GM18909 (cell line): Measurements from ENCODE around the gene PHLDB1.
"Not testable (repeated sequence)": the region's sequence is repeated elsewhere in the genome, so short reads cannot be mapped to it uniquely, and the experiment has no call there.

Experiments
- ATAC-seq: cut with Tn5 transposase; IDR thresholded peaks from one replicate; pipeline ENCODE4 v1.9.1; 2021; ENCODE audit warnings: mild to moderate bottlenecking; ENCODE audit not compliant: unreplicated experiment, poor library complexity

Gene PHLDB1

DNA sequence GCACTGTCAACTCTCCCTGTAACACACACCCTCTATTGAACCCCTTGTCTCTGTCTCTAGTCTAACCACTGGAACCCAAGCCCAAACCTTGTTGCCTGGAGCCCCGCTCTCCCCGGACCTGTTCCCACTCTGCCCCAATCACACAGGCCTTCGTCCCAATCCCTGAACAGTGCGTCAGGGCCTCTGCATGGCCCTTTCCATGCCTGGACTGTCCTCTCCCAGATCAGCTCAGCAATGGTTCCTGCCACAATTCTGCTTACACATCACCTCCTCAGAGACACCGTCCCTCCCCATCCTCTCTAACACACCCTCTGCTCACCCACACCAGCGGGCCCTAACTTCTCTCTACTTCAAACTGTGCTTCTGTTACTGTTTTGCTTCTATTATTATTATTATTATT, 70.6 kb downstream of the PHLDB1 start:
- ATAC-seq, result no peak

DNA sequence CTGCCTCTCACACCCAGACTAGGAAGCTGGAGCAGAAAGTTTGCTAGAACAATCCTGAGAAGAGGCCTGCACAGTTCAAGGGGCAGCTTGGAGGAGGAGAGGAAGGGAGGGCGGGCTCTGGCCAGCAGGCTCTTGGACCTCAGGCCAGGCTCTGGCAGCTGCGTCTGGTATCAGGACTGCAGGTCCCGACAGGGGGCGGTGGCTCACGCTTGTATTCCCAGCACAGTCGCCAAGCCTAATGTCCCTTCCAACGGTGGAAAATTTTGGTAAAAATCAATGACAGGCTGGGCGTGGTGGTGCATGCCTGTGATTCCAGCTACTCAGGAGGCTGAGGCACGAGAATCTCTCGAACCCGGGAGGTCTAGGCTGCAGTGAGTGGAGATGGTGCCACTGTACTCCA, 71.5 kb downstream of the PHLDB1 start:
- ATAC-seq, result not testable (repeated sequence)

DNA sequence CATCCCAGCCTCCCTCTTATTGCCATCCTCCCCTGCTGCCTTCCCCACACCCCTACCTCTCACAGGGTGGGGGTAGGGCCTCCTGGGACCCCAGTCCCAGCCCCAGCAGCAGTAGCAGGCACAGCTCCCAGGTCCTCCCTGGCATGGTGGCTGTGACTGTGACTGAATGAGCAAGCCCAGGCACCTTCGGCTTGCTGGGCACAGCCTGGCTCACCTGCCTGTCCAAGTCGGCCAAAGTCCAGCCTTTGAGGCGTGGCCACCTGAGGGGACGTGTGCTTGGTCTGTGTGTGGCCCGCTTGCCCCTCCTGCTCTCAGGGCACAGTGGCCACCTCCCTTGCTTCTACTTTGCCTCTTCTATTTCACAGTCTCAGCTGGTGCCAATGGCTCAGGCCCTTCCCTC, 72.1 kb downstream of the PHLDB1 start, which contains the start of gene TREH:
Gene TREH (minus strand): TSS at position 168 of the 400 bp plus-strand sequence. CDS start 23 bp downstream, at position 145.
- no peak for ATAC-seq

DNA sequence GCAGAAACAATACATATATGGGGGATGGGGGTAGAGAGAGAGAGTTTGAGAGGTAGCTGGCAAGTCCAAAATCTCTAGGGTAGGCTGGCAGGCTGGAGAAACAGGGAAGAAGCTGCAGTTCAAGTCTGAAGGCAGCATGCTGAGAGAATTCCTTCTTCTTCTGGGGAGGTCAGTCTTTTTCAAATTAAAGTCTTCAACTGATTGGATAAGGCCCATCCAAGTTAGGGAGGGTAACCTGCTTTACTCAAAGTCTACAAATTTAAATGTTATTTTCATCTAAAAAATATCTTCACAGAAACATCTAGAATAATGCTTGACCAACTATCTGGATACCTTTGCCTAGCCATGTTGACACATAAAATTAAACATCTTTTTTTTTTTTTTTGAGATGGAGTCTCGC, 75.0 kb downstream of the PHLDB1 start:
- ATAC-seq, result no peak

DNA sequence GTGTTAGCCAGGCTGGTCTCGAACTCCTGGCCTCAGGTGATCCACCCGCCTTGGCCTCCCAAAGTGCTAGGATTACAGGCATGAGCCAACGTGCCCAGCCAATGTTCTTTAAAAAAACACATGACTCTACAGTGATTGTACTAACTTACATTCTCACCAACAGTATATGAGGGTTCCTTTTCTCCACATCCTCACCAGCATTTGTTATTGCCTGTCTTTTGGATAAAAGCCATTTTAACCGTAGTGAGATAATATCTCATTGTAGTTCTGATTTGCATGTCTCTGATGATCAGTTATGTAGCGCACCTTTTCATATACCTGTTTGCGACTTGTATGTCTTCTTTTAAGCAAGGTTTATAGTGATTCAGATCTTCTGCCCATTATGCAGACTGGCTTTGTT, 75.5 kb downstream of the PHLDB1 start:
- not testable (repeated sequence) for ATAC-seq

DNA sequence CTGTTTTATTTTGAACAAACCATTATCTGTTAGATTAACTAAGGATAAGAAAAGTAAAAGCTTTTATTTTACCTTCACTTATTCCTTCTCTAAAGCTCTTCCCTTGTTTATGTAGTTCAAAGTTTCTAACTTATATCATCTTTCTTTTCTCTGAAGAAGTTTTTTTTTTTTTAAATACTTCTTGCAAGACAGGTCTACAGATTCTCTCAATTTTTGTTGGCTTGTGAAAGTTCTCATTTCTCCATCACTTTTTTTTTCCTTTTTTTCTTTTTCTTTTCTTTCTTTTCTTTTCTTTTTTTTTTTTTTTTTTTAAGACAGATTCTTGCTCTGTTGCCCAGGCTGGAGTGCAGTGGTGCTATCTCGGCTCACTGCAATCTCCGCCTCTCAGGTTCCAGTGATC, 76.8 kb downstream of the PHLDB1 start:
- ATAC-seq, result no peak

DNA sequence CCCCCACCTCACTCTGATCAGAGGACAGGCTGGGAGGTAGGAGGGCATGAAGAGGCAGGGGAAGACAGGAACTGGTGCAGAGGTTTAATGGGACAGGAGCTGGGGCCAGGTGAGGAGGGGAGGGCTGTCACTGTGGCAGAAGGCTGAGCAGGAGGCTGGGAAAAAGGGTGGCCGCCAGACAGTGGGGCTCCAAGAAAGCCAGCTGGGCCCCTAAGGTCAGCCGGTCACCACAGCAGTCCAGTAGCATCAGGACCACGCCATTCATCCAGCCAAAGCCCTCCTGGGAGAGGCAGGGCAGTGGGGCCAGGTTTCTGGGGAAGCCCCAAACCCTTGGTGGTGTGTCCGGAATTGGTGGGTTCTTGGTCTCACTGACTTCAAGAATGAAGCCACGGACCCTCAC, 80.5 kb downstream of the PHLDB1 start:
- ATAC-seq, result no peak

DNA sequence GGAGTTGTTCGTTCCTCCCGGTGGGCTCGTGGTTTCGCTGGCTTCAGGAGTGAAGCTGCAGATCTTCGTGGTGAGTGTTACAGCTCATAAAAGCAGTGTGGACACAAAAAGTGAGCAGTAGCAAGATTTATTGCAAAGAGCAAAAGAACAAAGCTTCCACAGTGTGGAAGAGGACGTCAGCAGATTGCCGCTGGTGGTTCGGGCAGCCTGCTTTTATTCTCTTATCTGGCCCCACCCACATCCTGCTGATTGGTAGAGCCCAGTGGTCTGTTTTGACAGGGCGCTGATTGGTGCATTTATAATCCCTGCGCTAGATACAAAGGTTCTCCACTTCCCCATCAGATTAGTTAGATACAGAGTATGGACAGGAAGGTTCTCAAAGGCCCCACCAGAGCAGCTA, 80.9 kb downstream of the PHLDB1 start:
- ATAC-seq, result not testable (repeated sequence)

DNA sequence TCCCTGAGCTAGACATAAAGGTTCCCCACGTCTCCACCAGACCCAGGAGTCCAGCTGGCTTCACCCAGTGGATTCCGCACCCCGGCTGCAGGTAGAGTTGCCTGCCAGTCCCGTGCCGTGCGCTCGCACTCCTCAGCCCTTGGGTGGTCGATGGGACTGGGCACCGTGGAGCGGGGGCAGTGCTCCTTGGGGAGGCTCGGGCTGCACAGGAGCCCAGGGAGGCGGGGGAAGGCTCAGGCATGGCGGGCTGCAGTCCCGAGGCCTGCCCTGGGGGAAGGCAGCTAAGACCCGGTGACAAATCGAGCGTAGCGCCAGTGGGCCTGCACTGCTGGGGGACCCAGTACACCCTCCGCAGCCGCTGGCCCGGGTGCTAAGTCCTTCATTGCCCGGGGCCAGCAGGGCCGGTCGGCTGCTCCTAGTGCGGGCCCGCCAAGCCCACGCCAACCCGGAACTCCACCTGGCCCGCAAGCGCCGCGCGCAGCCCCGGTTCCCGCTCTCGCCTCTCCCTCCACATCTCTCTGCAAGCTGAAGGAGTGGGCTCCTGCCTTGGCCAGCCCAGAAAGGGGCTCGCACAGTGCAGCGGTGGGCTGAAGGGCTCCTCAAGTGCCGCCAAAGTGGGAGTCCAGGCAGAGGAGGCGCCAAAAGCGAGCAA, 81.6 kb downstream of the PHLDB1 start:
- ATAC-seq, result no peak

DNA sequence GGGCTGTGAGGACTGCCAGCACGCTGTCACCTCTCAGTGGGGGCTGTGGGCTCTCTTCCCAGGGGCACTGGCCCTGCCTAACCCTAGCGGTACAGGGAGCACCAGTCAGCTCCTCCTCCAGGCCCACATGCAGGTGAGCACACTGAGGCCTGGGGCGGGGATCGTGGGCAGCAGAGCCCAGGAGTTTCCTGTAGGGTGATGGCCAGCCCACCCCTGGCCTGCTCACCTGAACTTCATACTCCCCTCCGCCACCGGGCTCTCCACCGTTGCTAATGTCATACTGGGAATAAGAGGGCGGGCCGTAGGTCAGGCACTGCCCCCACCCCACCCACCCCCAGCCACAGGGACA, 82.1 kb downstream of the PHLDB1 start:
- no peak for ATAC-seq

DNA sequence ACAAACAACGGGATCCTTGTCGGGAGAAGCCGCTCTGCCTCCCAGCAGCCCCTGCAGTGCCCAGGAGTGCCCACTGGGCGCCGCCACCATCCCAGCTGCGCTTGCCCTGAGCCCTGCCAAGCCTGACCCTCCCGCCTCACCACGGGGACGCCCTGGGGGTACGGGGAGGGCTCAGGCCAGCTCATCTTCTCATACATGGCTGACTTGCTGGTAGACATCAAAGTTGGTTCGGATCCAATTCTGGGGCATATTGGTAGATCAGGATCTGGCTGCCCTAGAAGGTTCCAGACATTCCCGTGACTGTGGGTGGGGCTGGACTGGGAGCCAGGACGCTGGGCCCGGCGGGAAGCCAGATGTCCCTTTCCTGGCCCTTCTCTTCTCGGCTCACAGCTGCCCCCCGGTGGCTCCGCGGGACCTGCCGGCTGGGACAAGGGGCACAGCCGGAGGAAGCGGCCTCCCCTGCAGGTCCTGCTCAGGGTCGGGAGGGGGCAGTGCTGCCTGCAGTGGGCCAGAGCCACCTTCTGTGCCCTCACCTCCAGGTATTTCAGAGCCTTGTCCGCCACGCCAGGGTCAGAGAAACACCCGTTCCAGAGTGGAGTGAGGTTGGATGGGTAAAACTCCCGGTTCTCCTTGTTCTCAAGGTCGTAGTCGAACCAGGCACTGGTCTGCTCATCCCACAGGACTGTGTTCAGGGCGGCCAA, 82.6 kb downstream of the PHLDB1 start:
- peak; percentile 78 for ATAC-seq

DNA sequence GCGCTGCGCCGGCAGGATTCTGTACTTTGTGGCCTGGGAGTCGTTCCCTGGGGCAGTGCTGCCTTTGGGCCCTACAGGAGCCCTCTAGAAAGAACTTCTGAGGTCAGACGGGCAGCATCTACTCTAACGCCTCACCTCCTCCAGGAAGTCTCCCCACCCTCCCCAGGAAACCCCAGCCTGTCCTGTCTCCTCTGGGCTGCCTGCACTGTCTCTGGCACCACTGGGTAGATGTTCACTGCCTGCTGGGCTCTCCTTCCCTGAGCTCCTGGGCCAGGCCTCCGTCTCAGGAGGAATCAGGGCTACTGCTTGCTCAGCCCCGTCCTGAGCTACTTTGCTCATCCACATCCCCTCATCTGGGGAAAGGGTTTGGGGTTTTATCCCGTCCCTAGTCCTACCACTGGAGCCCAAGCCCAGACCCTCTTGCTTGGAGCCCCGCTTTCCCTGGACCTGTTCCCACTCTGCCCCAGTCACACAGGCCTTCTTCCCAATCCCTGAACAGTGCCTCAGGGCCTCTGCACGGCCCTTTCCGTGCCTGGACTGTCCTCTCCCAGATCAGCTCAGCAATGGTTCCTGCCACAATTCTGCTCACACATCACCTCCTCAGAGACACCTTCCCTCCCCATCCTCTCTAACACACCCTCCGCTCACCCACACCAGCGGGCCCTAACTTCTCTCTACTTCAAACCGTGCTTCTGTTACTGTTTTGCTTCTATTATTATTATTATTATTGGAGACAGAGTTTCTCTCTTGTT, 83.3 kb downstream of the PHLDB1 start:
- no peak for ATAC-seq

DNA sequence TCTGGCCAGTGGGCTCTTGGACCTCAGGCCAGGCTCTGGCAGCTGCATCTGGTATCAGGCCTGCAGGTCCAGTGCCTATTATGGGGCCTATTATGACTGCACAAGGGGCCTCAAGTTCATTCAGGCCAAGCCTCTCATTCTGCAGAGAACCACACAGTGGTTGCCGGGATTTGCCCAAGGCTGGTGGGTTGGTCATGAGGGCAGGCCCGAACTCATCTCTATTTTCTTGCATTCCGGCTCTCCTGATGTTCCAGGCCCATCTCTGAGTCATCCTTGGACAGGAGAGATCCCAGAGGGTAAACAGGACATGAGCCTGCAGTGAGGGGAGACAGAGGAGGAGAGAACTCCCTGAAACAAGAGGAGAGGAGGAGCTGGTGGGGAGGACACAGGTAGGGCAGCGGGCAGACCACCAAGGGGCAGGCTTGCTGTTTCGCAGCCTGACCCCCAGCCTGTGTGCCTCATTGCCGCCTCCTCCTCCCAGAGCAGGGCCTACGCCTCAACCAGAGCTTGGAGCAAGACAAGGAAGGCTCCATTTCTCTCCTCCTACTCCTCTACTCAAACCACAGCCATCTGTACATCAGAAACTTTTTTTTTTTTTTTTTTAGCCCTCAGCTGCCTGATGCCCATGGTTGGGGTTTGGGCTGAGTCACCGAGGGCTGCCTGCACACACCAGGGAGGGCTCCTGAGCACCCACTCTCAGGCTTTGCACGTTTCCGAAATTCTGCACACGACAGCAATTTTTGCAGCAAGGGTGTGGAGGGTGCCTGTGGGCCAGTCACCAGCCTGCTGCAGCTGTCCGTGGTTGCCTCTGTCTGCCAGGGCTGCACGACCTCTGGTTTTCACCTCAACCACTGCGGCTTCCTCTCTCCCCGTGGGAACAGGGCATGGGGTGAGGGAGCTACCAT, 84.8 kb downstream of the PHLDB1 start:
- peak; percentile 38 for ATAC-seq

DNA sequence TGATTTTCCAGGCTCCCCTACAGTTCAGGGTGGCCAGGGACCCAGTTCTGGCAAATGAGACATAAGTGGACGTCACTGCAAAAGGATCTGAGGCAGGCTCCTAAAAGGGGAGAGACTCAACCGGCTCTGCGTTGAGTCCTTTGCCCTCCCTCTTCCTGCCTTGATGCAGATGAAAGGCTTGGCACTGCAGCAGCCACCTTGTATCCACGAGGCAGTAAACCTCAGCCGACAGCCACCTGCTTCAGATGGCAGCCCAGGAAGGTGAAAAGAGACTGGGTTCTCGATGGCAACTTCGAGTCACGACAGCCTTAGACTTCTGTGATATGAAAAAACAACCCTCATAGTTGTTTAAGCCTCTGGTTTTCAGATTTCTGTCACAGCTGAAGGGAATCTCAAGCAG, 86.8 kb downstream of the PHLDB1 start:
- ATAC-seq, result no peak

DNA sequence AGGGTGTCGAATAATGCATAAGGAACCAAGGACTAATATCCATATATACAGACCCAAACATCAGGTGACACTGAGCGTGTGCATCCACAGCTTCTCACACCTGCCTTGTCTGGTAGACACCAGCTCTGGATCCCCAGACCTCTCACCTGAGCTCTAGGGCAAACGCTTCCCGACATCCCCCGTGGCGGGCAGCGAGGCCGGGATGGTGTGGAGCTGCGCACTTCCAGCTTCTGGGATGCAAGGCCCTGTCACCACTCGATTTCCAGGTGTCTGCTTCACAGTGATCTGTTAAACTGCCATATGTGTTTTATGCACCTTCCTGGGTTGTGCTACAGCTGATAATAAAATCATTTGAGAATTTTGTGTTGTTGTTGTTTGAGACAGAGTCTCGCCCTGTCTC, 87.4 kb downstream of the PHLDB1 start:
- no peak for ATAC-seq

DNA sequence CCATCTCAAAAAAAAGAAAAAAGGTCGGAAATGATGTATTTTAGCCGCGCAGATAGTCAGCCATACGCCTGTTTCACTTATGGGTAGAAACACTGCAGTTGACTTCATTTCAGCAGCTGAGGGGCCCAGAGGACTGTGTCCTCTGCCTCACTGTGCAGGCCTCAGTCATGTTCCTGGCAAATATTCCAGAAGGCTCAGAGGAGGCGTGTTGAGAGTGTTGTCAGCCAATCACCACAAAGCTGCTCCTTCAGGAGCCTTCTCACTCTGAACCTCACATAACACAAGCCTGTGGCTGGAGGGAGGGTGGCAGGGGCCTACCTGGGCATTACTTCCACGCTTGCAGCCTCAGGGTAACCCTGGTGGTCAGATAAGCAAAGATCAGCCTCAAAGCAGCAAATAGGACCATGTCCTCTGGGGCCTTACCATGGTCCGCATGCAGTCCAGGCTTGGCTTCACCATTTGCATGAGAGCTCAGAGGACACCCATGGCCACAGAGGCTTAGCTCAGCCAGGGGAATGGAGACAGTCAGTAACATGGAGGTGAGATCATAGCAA, 89.3 kb downstream of the PHLDB1 start:
- no peak for ATAC-seq

DNA sequence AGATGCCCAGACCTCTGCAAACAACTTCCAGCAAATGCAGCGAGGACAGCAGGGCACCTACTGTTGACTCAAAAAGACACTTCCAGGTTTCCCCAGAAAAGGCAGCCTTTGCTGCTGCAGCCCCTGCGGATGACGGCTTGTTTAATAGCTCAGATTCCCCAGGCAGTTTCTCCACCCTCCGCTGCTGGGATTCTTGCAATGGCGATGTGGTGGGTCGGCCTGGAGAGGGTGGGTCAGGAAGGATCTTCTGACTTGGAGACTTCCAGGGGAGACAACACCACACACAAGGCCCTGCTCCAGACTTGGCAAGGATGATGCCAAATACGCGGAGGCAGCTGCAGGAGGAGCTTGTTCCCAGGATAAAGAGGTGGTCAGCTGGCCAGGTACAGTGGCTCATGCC, 89.9 kb downstream of the PHLDB1 start:
- ATAC-seq, result no peak

DNA sequence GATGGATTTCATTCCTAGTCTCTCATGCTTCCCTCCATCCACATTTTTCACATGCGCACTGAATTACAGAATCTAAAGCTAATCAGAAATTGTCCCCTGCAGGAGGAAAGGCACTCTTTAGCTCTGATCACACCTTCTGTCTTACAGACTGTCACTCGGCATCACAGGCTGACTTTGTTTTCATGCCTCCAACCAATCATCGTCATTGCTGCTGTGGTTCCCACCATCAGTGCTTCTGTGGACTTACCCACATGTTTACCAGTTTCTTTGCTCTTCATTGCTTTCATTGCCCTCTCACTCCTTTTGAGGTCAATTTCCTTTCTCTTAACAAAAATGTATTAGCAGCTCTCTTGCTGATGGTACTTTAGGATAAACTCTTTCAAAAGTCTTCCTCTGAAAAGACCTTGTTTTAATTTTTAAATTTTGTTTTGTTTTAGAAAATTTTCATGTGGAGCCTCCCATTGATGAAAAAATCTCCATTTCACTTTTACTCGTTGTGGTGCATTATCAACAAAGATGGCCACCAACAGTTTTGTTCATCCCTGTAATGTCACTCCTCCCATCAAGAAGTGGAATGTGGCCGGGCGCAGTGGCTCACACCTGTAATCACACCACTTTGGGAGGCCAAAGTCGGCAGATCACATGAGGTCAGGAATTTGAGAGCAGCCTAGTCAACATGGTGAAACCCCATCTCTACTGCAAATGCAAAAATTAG, 92.2 kb downstream of the PHLDB1 start:
- no peak for ATAC-seq

DNA sequence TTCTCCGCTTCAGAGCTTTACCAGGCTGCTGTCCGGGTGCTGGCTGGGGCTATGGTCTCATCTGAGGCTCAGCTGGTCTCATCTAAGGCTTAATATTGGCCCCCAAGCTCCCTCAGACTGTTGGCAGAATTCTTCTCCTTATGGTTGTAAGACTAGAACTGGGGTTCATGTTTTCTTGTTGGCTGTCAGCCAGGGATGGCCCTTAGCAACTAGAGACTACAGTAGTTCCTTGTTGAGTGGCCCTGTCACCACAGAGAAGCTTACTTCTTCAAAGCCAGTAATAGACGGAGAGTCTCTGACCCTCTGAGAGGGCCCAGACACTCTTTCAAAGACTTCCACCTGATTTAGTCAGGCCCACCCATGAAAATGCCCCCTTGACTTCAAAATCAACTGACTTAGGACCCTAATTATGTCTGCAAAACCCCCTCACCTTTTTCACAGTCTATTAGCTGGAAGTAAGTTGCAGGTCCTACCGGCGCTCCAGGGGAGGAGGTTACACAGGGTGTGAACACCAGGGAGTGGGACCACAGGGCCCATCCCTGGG, 96.2 kb downstream of the PHLDB1 start:
- no peak for ATAC-seq
